AG20443 (cell line): ENCODE data around the gene PARD3.
A peak's percentile ranks its signal among the peaks of the same experiment; 100 is the strongest.
"Not testable (repeated sequence)": the region's sequence is repeated elsewhere in the genome, so short reads cannot be mapped to it uniquely, and the experiment has no call there.

Experiments used
- DNase-seq: peaks from one replicate; pipeline ENCODE4 v3.0.0; 2012; ENCODE audit warnings: low spot score, mixed read lengths

Gene PARD3

GRCh38 chr10:34648919-34649318, 166.2 kb downstream of the PARD3 start:
- DNase-seq: no peak

DNA sequence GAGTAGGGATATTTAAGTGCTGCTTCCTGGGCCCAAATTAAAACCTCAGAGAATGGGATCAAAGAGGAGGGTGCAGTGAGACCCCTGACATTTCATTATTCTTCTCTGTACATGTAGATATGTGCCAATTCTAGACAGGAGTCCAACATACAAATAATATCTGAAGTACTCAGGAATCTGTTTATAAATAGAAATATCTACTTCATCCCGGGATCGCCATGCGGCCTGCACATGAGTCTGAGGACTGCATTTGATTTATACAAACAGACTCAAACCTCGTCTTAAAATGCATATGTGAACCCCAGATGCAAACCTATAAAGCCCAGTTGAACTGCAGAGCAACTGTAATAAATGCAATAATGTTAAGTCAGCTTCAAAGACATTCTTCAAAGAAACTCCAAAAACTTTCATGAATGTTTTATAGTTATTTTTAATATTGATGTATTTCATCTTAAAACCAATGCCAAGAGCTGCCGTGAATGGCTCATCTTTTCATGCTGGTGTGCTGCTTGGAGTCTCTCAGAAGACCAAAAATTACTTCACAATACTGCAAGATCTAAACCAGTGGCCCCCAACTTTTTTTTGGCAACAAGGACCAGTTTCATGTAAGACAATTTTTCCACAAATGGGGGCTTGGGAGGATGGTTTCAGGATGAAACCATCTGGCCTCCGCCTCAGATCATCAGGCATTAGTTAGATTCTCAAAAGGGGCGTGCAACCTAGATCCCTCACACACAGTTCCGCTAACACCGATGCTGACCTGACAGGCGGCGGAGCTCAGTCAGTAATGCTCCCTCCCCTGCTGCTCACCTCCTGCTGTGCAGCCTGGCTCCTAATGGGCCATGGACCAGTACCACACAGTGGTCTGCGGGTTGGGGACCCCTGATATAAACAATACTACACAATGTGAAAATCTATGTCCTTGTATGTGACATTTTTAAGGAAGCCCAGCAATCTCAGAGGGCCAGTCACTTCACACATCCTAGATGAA, 166.9 kb downstream of the PARD3 start:
- no peak for DNase-seq

DNA sequence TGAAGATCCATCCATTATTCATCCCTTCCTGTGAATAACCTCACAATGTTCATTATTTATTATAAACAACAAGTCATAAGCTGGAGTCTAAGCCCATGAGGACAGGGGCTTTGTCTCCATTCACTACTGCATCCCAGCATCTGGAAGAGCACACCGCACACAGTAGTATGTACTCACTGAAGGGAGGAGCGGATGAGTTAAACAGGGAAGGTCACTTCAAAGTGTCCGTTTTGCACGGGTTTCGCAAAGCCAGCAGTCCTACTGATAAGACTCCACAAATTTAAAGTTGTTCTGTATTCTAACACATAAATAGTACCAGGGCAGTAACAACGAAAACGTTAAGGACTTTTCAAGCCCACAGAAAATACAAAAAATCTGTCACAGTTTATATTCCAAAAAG, 167.9 kb downstream of the PARD3 start:
- no peak for DNase-seq

GRCh38 chr10:34646331-34646730, 168.8 kb downstream of the PARD3 start:
- DNase-seq: no peak

GRCh38 chr10:34644815-34645214, 170.3 kb downstream of the PARD3 start:
- not testable (repeated sequence) for DNase-seq

DNA sequence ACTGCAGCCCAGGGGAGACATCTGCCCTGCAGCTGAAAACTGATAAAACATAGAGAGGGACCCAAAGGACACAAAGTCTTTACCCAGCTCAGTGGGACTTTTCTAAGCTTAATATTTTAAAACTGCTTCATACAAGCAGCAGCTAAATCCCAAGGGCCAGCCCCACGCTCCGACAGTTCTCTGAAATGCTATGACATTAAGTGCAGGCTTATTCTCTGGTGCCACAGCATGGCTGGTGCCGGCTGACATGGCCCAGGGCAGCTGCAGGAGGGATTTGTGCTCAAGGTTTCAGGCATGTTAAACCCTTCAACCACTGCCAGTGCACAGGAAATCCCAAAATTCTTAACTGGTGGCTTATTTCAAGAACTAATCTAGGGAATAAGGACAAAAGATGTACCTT, 170.9 kb downstream of the PARD3 start:
- DNase-seq: no peak

GRCh38 chr10:34643620-34644019, 171.5 kb downstream of the PARD3 start:
- DNase-seq: no peak

GRCh38 chr10:34641913-34642558, 173.1 kb downstream of the PARD3 start:
- no peak for DNase-seq

DNA sequence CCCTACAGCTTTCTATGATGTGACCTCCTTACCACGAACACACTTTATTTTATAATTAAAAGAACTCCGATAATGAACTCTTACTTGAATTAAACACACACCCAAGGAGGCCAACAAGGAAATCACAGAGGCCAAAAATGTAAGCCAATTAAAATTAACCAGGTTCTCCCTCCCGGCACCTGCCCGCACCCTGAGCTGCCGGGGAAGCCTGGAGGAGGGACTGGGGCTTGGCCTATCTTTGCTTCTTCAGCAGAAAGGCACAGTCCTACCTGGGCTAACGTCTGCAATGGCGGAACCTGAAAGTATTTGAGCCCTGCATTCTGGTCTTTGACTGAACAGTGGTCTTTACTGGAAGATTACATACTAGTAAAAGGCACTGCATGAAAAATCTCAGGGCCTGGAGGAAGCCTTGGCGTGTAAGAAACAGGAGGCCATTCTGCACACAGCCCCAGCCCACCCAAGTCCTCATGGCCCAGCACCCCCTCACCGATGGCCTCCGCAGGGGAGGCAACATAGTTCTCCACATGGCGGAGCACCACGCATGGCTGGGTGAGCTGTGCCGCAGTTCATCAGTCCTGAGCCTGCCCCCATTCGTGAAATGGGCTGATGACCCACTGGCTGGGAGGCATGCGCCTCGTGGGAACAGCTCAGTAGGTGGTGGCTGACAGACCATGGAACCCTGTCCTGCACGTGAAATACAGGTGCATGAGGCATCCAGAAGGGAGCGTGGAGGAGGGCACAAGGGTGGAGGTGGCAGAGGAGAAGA, 173.8 kb downstream of the PARD3 start:
- DNase-seq: no peak

GRCh38 chr10:34638406-34639054, 176.6 kb downstream of the PARD3 start:
- peak; percentile 82 for DNase-seq

DNA sequence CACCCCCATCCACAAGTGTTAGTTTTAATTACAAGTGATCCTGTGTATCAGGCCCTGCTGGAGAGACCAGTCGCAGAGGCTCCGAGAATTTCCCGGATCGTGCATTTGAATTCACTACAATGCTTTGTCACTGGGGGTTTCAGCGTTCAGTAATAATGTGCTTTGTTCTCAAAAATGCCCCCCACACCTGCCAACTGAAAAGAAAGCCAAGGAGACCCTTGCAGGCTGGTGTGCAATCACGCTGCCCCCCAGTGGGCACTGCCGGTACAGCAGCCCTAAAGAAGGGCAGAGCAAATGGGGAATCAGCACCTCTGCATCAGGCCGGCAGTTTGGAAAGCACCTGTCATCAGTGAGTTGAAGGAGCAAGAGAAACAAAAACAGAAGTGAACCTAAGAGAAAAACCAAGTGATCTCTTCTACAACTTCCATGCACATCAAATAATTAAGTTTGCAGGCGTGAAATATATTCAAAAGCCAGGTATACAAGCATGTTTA, 177.6 kb downstream of the PARD3 start:
- peak; percentile 57 for DNase-seq

DNA sequence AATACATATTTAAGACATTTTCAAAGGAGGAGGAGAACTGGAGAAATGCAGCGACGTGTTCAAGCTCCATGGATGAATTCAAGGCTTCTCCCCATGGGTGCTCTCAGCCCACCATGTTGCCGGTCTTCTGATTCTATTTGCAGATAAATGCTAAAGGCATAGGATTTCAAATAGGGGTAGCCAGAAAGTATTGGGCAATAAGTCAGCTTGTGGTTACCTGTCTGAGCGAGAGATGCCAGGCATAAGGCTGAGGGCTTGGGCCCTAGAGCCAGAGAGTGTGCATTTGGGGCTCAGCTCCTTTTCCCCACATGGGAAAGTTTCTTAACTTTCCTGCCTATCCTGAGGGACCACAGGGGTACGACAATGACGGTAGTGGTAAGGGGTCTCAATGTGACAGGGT, 180.0 kb downstream of the PARD3 start:
- DNase-seq: no peak

DNA sequence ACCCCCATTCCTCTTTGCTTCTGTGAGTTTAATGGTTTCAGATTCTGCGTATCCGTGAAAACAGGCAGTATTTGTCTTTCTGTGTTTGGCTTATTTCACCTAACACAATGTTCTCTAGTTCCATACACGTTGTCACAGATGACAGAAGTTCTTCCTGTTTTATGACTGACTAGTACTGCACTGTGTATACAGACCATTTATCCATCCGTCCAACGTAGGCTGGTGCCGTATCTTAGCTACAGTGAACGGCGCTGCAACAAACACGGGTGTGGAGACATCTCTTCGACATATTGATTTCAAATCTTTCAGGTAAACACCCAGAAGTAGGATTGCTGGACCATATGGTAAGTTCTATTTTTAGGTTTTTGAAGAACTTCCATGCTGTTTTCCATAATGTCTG, 181.7 kb downstream of the PARD3 start:
- no peak for DNase-seq

DNA sequence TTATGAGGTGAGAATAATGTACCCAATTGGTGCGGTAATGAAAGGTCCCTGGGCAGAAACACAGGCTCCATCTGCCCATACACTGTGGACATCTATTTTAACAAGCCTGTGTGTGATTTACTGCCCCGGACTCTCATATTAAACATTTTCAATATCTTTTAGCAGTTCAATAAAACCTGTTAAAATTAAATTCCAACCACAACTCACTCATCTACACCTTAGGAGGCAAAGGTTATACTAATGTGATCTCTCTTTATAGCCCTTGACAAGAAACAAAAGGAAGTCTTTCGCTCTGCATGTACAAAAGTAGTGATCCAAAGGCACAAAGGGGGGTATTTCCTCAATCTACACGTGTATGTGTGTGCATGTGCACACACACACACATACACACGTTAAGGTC, 186.0 kb downstream of the PARD3 start:
- DNase-seq: no peak

GRCh38 chr10:34628174-34628796, 186.8 kb downstream of the PARD3 start:
- DNase-seq: peak; percentile 51

DNA sequence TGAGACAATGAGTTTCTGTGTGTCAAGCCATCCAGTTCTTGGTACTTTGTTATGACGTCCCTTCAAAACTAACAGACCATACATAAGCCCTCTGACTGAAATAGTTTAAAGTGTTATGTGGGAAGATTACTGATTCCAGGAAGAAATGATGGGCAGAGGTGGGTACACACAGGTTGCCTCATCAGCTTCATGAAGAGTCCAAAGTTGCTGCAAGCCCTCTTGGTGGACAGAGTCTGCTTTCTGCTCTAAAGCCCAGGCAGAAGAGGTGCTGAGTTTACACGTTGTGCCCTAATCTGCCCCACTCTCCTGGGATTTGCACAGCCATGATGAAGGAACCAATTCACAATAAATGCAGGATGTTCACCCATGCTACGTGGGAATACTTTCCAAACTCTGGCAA, 187.4 kb downstream of the PARD3 start:
- no peak for DNase-seq

DNA sequence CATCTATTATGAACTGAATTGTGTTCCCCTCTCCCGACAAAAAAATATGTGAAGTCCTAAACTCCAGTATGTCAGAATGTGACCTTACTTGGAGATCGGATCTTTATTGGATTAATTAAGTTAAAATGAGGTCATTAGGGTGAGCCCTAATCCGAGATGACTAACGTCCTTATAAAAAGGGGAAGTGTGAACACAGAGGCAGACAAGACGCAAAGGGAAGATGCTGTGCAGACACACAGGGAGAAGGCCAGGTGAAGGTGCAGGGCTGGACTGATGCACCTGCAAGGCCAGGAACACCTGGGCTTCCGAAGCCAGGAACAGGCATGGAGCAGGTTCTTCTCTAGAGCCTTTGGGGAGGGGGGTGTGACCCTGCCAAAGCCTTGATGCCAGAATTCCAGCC, 187.8 kb downstream of the PARD3 start:
- no peak for DNase-seq

DNA sequence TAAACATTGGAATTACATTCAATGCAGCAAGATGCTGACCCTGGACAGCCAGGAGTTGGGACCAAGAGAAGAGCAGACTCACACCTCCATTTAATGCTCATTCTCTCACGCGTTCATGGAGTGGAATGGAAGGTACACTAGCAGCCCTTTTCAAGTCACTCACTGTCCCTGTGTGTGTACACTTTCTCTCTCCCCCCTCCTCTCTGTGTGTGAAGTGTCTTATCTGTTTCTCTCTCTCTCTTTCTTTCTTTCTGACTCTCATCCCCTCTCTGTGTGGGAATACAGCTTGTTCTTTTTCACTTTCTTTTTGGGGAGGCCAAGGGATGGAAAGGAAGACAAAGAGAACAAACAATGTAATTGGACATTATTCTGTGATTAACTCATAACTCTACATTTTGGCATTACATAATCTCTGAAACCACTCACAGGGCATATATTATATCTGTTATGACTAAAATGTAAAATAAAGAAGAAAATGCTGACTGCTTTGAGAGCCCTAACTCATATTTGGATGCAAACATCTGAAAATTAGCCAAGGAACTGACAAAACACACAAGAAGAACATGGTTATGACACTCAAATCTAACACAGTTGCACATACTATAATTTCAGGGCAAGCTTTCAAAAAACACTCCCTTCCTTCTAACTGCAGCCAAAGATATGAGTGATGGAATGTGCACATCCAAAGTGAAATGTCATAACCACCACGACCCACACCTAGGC, 188.8 kb downstream of the PARD3 start:
- DNase-seq: no peak

GRCh38 chr10:34624323-34625153, 190.6 kb downstream of the PARD3 start:
- no peak for DNase-seq

DNA sequence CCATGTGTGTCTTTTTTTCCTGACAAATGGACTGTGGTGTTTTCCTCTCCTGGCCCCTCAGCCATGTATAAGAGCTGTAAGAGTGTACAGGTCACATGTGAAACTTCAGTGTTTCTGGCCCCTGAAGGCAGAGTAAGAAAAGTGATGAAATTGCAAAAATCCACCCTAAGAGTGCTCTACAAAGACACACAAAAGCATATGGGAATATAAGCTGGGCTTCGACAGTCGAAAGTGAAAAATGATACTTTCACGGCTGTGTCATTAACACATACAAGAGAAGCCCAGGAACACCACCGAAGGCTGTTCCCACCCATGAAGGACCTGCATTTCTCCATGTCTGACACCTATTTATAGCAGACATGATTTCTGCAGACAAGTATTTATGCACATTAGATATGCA, 192.2 kb downstream of the PARD3 start:
- DNase-seq: no peak
